GM19395 (cell line): Measurements from ENCODE around the gene TACC2.

Experiments
- ATAC-seq: cut with Tn5 transposase; IDR thresholded peaks from one replicate; pipeline ENCODE4 v1.9.1; 2021; ENCODE audit warnings: mild to moderate bottlenecking, moderate library complexity; ENCODE audit not compliant: unreplicated experiment

Gene TACC2

GRCh38 chr10:122163174-122164022 lies 174.4 kb downstream of the TACC2 start:
- ATAC-seq: no peak

GRCh38 chr10:122164023-122164601 lies 175.1 kb downstream of the TACC2 start:
- no peak for ATAC-seq

- ATAC-seq: no peak
These were observed 176.0 kb downstream of the TACC2 start for GRCh38 chr10:122164815-122165483.

GRCh38 chr10:122165484-122166276 lies 176.7 kb downstream of the TACC2 start:
- ATAC-seq: no peak

DNA sequence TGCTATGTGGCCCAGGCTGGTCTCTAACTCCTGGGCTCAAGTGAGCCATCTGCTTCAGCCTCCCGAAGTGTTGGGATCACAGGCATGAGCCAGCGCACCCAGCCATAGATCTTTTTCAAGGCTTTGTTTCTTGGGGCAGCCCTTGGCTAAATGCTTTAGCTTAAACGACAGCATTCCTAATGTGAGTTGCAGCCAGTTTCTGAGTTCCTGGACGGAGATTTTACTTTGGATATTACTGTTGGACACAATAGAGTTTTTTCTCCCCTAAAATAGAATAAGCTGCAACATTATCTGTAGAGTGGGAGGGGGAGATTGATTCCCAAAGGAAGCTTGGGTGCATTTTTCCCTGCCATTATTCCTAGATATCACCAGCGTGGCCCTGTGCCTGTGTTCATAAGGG lies 179.1 kb downstream of the TACC2 start:
- no peak for ATAC-seq

- ATAC-seq: no peak
These were observed 179.8 kb downstream of the TACC2 start for GRCh38 chr10:122168598-122169394.

DNA sequence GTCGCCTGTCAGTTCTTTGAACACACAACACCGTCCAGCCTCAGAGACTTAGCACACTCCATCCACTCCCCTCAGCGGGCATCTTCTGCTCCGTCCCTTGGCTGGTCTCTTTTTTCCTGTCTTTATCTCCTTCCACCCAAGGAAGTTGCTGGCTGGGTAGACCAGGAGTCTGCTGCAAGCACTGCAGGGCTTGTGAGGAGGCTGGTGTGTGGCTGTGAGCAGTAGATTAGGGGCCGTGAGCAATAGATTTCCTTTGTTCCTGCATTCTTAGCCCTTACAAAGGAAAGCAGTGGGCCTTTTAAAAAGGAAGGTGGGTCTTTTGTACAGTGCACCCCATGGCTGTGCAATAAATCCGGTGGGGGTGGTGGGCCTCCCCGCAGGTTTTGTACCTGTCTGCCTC lies 181.8 kb downstream of the TACC2 start:
- ATAC-seq: no peak

DNA sequence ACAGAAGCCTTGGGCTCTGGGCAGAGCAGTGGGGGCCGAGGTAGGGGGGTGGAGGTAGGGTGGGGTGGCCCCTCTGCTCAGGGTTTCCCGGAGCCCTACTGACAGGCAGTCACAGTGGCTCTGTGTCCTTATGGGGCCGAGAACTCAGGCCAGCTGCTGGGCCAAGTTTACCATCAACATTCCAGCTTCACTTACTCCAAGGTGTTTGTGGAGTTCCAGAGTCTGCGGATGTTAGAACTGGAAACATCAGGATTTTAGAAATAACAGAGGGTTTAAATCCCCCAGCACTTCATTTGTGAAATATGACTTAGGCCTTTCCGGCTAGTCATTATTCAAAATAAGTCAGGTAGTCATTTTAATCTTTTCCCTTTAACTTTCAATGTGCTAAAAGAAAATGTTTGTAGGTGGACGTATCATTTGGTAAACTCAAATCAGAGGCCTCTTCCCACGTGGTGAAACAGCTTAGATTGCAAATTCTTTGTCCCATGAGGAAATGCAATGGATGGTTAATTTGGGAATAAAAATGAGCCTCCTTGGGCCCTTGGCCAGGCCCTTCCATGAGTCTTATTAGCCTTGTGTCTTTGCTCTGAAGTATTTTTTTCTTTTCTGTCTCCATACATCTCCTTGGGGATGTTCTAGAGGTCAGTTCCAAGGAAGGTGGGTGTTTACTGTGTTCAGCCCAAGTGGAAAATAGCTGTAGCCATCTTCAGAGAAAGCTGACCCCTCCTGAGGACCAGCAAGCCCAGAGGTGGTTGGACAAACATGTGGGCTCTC lies 182.5 kb downstream of the TACC2 start:
- no peak for ATAC-seq

- ATAC-seq: no peak
These were observed 183.5 kb downstream of the TACC2 start for GRCh38 chr10:122172361-122173008.

GRCh38 chr10:122173337-122173736 lies 184.4 kb downstream of the TACC2 start:
- no peak for ATAC-seq

GRCh38 chr10:122173766-122174435 lies 184.9 kb downstream of the TACC2 start:
- no peak for ATAC-seq

DNA sequence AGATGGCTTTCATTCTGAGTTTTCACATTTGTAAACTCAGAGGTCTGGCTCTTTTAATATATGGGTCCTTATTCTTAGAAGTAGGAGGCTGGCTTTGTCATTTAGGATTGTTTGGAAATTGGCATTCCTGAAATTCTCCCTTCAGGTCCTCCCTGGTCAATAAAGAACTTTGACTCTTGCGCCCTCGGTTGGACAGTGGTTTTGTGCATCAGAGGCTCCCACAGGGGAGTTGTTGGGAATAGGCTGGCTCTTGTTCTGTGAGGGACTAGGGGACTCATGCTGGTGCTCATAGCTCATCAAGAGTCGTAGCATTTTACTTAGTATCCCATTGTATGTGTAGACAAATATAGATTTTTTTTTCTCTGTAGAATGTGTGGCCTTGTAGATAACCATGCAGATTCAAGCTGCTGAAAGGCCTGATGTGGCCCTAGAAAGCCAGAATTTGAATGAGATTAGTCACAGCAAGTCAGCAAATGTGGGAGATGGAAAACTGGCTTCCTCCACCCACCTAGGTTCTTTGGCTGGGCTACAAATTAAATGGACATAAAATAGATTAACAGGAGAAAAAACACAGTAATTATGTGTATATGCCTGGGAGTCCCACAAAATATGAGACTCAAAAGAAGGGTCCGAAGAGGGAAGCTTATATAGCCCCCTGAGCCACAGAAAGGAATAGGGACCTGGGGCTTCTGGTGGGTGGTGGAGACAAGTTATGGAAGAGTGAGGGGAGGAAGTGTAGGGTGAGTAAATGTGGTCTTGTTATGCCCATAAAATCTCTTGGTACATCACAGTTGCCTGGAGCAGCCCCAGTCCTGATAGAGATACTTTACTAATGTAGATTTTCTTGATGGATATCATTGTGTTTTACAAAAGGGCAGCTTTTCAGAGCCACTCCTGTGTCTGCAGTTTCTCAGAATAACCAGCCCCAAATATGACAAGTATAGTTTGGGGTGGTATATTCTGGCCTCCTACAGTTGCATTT lies 187.6 kb downstream of the TACC2 start:
- no peak for ATAC-seq

- no peak for ATAC-seq
These were observed 189.7 kb downstream of the TACC2 start for GRCh38 chr10:122178655-122179054.

DNA sequence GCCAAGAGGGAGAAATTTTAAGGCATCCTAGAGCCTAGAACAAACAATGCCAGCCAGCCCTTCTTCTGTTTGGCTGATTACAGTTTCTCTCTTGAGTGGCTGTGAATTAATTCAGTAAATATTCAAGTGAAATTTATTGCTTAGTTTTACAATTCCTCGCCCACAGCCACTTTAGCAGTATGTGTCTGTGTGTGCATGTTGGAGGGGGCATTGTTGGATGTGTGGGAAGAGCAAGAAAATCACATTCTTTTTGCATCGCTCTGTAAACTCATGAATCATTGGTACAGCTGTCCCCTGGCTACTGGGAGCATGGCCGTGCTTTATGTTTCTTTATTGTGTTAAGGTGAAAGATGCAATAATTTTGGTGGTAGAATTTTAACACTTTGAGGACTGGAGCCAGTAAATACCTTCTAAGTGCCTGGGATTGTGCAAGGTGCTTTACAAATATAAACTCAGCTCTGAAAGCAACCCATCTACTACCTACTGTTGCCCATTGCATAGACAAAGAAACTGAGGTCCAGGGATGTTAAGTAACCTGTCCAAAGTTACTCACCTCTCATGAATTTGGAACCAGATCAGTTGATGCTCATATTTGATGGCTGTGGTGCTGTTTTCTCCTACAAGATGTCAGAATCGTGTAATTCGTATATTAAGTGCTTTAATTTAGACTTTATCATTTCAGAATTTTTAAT lies 192.2 kb downstream of the TACC2 start:
- ATAC-seq: no peak

DNA sequence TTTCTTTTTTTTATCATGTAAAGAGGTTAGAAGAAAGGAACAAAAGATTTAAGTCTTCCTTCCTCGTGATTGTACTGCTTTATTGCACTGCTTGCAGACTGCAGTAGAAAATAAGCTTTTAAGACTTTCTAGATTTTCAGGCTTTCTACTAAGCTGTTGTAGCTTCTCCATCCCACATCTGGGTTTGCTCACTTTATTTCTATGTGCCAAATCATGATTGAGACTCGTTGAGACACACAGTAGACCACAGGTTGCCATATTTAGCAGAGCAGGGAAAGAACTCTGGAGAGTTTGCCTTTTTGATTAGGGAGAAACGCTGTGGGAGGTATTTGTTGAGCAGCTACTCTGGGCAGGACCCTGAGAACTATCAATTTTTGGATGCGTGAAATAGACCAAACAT lies 192.9 kb downstream of the TACC2 start:
- ATAC-seq: no peak

DNA sequence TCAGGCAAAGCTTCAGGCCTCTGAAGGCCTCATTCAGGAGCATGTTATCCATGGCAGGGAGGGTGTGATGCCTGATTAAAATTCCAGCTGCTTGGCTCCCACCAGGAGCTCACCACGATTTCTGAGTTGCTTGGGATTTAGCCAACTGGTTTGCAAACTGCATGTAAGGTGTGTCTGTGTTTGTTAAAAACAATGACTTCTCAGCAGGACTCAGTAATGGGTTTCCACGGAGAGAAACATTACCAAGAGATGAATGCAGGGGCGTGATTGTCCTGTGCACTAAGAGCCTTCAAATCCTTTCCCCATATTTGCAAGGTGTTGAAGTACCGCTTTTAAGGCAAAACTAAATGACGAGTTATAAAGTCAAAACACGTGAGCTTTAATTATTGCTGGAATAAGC lies 193.3 kb downstream of the TACC2 start:
- ATAC-seq: no peak

- no peak for ATAC-seq
These were observed 195.3 kb downstream of the TACC2 start for GRCh38 chr10:122184254-122184653.
